ENCODE data around the gene CDH22. TPM values are rescaled to one million over a fixed set of nuclear protein-coding genes. Genes with fewer than 3 reads are reported as not detected.

Gene CDH22
- total RNA-seq, 1 donor from 2014 or later, result 0.09 TPM

DNA sequence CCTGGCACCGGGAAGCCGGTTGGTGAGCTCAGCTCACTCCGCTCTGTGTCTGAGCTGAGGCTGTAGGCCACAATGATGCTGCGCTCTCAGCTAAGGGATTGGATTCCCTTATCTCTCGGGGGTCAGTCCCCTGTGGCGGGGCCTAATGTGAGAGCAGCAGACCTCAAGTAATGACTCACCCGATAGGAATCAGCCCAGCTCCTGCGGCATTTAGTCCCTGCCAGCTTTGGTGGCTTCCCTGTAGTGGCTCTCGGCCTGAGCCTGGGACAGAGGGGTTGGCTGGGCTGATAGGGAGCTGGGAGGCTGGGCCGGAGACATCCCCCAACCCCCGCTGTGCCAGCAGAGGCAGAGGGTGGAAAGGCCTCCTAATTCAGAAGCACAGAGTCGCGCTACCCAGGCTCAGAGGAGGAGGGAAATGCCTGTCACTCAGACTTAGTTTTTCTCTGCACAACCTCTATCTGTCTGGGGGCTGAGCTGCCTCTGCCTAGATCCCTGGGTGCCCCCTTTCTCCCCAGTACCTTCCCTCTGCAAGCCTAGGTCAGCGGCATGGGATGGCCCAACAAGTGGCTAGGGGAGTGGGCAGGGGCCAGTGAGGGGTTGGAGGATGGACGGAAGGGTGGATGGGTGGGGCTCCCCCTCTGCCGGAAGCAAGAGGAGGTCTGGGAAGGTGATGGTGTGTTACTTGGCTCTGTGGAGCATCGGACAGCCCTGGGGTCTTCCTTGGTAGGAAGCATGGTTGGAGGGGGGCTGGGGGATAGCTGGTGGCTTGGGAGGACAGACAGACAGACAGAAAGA lies 92.2 kb downstream of the CDH22 start:
- H3K36me3 Mint-ChIP-seq (ENCODE audit: low read depth), result no peaks in the 10 kb centered on the region
- no peak for TF ChIP-seq CTCF (IDR thresholded peaks at IDR 0.05)
- no peaks in the 10 kb centered on the region for H3K9me3 Mint-ChIP-seq
- CTCF ChIA-PET, result no interaction called here
- ATAC-seq (ENCODE audit: low read depth), result no peak
- POLR2A ChIA-PET, result no interaction called here
- no peaks in the 10 kb centered on the region for H3K4me1 Mint-ChIP-seq
- peaks cover 20% of the 10 kb centered on the region for H3K27me3 Mint-ChIP-seq
- DNase-seq, result no peak
- no peak overlapping the region for H3K4me3 Mint-ChIP-seq
- H3K27ac Mint-ChIP-seq, result no peak overlapping the region
- intact Hi-C loops (cut with micrococcal nuclease), result no loop called here

- intact Hi-C loops (cut with micrococcal nuclease), result no loop called here
- DNase-seq (no peak), ATAC-seq (ENCODE audit: low read depth) (no peak)
- Mint-ChIP-seq H3K9me3 (no peaks in the 10 kb centered on the region), H3K36me3 (ENCODE audit: low read depth) (no peaks in the 10 kb centered on the region), H3K27ac (no peak overlapping the region), H3K4me1 (no peaks in the 10 kb centered on the region), H3K4me3 (no peak overlapping the region), H3K27me3 (peaks cover 23% of the 10 kb centered on the region)
- POLR2A ChIA-PET, result no interaction called here
- TF ChIP-seq CTCF (IDR thresholded peaks at IDR 0.05), result no peak
- CTCF ChIA-PET, result no interaction called here
Measured at GRCh38 chr20:46214824-46215488, 93.3 kb downstream of the CDH22 start.

- H3K27ac Mint-ChIP-seq, result no peak overlapping the region
- H3K4me1 Mint-ChIP-seq, result no peaks in the 10 kb centered on the region
- intact Hi-C loops (cut with micrococcal nuclease), result no loop called here
- H3K27me3 Mint-ChIP-seq, result peaks cover 29% of the 10 kb centered on the region
- no peaks in the 10 kb centered on the region for H3K36me3 Mint-ChIP-seq (ENCODE audit: low read depth)
- ChIA-PET POLR2A (no interaction called here), CTCF (no interaction called here)
- no peak for DNase-seq
- H3K9me3 Mint-ChIP-seq, result no peaks in the 10 kb centered on the region
- ATAC-seq (ENCODE audit: low read depth), result no peak
- H3K4me3 Mint-ChIP-seq, result no peak overlapping the region
- no peak for TF ChIP-seq CTCF (IDR thresholded peaks at IDR 0.05)
Measured at GRCh38 chr20:46213946-46214823, 94.1 kb downstream of the CDH22 start.

DNA sequence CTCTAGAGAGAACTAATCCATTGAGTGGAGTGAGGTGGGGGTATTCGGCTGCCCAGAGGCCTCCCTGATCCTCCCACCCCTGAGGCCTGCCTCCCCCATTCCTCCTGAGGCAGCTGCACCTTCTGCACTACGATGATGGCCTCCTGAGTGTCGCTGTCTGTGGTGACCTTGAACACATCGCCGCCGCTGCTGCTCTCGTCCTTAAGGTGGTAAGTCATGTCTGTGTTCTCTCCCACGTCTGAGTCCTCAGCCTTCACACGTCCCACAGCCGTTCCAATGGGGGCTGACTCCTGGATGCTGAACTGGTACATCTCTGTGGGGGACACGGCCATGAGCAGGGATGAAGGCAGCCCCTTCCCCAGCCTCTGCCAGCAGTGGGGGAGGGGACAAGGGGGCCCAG lies 95.4 kb downstream of the CDH22 start:
- intact Hi-C loops (cut with micrococcal nuclease), result no loop called here
- ChIA-PET POLR2A (no interaction called here), CTCF (no interaction called here)
- ATAC-seq (ENCODE audit: low read depth), result no peak
- Mint-ChIP-seq H3K27me3 (peaks cover 36% of the 10 kb centered on the region), H3K9me3 (no peaks in the 10 kb centered on the region), H3K27ac (no peak overlapping the region), H3K4me3 (no peak overlapping the region), H3K36me3 (ENCODE audit: low read depth) (no peaks in the 10 kb centered on the region), H3K4me1 (no peaks in the 10 kb centered on the region)
- no peak for DNase-seq
- no peak for TF ChIP-seq CTCF (IDR thresholded peaks at IDR 0.05)

- no peak overlapping the region for H3K4me3 Mint-ChIP-seq
- no peak for TF ChIP-seq CTCF (IDR thresholded peaks at IDR 0.05)
- H3K4me1 Mint-ChIP-seq, result no peaks in the 10 kb centered on the region
- no peaks in the 10 kb centered on the region for H3K36me3 Mint-ChIP-seq (ENCODE audit: low read depth)
- DNase-seq (no peak), ATAC-seq (ENCODE audit: low read depth) (no peak)
- H3K9me3 Mint-ChIP-seq, result no peaks in the 10 kb centered on the region
- ChIA-PET POLR2A (no interaction called here), CTCF (no interaction called here)
- no peak overlapping the region for H3K27ac Mint-ChIP-seq
- intact Hi-C loops (cut with micrococcal nuclease), result no loop called here
- peaks cover 36% of the 10 kb centered on the region for H3K27me3 Mint-ChIP-seq
Measured at GRCh38 chr20:46212252-46212651, 96.0 kb downstream of the CDH22 start.
